K562 (cell line): ENCODE data around the gene CLCN4.

Source experiments
- POLR2AphosphoS5 ChIP-seq: IDR thresholded peaks from 2 replicates; pipeline ENCODE4 v1.6.1; 2011; ENCODE audit warnings: mild to moderate bottlenecking, low read depth, low read length, moderate library complexity; ENCODE audit not compliant: control insufficient read depth, insufficient read depth
- TF ChIP-seq, protein P1 (sequence below): sonication (generic); formaldehyde crosslinking; IDR thresholded peaks from 2 replicates; pipeline ENCODE4 v1.8.0; 2022; ENCODE audit warnings: missing genetic modification reagents, mild to moderate bottlenecking, borderline replicate concordance

DNA sequence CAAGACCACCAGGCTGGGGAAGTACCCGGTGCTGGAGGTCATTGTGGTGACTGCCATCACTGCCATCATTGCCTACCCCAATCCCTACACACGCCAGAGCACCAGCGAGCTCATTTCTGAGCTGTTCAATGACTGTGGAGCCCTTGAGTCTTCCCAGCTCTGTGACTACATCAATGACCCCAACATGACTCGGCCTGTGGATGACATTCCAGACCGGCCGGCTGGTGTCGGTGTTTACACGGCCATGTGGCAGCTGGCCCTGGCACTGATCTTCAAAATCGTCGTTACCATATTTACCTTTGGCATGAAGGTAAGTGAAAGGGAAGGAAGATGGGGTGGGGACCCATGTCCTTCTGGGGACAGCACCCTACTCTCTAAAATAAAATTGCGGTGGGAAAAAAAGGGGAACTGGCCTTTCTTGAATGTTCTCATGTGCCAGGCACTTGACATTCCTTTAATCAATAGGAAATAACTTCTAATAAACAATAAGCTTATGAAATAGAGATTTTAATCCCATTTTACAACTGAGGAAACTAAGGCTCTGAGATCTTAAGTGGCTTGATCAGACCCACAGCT is 51.6 kb downstream of the CLCN4 start:
- TF ChIP-seq, protein P1, sequence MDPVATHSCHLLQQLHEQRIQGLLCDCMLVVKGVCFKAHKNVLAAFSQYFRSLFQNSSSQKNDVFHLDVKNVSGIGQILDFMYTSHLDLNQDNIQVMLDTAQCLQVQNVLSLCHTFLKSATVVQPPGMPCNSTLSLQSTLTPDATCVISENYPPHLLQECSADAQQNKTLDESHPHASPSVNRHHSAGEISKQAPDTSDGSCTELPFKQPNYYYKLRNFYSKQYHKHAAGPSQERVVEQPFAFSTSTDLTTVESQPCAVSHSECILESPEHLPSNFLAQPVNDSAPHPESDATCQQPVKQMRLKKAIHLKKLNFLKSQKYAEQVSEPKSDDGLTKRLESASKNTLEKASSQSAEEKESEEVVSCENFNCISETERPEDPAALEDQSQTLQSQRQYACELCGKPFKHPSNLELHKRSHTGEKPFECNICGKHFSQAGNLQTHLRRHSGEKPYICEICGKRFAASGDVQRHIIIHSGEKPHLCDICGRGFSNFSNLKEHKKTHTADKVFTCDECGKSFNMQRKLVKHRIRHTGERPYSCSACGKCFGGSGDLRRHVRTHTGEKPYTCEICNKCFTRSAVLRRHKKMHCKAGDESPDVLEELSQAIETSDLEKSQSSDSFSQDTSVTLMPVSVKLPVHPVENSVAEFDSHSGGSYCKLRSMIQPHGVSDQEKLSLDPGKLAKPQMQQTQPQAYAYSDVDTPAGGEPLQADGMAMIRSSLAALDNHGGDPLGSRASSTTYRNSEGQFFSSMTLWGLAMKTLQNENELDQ (CRISPR knock-in tag), result no peak
- no peak for TF ChIP-seq POLR2AphosphoS5
